Small intestine (tissue), 7 donors: ENCODE data around the gene ATP2C1. TPM values are rescaled to one million over a fixed set of nuclear protein-coding genes. Genes with fewer than 3 reads are reported as not detected.
A peak's percentile ranks its signal among the peaks of the same experiment; 100 is the strongest.

Experiments used
- DNase-seq, 2 donors: peaks; one replicate each; pipeline versions ENCODE4 v3.0.0 to v3.0.0-alpha.2; 2013
- FAIRE-seq: peaks from 2 replicates; lab custom pipeline; 2012; peaks lifted over from hg19 to GRCh38; lab: Jason Lieb, UNC
- H3K27ac ChIP-seq, 3 donors: one replicate each; pipeline ENCODE4 v1.5.1; 2013; ENCODE audit warnings: low read length in 2 of 3, mild to moderate bottlenecking in 2 of 3, control low read depth in 1 of 3, inconsistent platforms in 1 of 3, low read depth in 1 of 3, moderate library complexity in 1 of 3
- H3K27me3 ChIP-seq, 3 donors: one replicate each; pipeline ENCODE4 v1.6.1; 2013; ENCODE audit warnings: low read length in 3 of 3, inconsistent platforms in 1 of 3; ENCODE audit not compliant: control insufficient read depth in 3 of 3, insufficient read depth in 3 of 3
- H3K36me3 ChIP-seq, 3 donors: one replicate each; pipeline ENCODE4 v1.6.1; 2013; ENCODE audit warnings: low read length in 3 of 3, inconsistent platforms in 1 of 3, low read depth in 1 of 3, mild to moderate bottlenecking in 1 of 3, moderate library complexity in 1 of 3; ENCODE audit not compliant: control insufficient read depth in 3 of 3, insufficient read depth in 2 of 3
- H3K4me1 ChIP-seq, 3 donors: one replicate each; pipeline ENCODE4 v1.6.1; 2013; ENCODE audit warnings: low read length in 2 of 3, inconsistent platforms in 1 of 3, low read depth in 1 of 3, mild to moderate bottlenecking in 1 of 3, moderate library complexity in 1 of 3; ENCODE audit not compliant: control insufficient read depth in 3 of 3, insufficient read depth in 2 of 3
- H3K4me3 ChIP-seq, 3 donors: one replicate each; pipeline ENCODE4 v1.5.1; 2013; ENCODE audit warnings: low read length in 3 of 3, control low read depth in 1 of 3, inconsistent platforms in 1 of 3, low read depth in 1 of 3, mild to moderate bottlenecking in 1 of 3, moderate library complexity in 1 of 3
- H3K9me3 ChIP-seq, 2 donors: one replicate each; pipeline ENCODE4 v1.6.1; 2013; ENCODE audit warnings: low read depth in 1 of 2, low read length in 1 of 2; ENCODE audit not compliant: control insufficient read depth in 2 of 2, insufficient read depth in 1 of 2
- WGBS, 3 donors: extraction: QIAGEN DNeasy Blood & Tissue Kit; methylation state at CpG; one replicate each; pipeline ENCODE4 v1.1.7; 2013; 5-methylcytosine and 5-hydroxymethylcytosine counted together
- polyA plus RNA-seq, 4 donors: library from polyadenylated mRNA; stranded (reverse) in 3 of 4; unstranded in 1 of 4; fragments of 200-250 nt in 3 of 4; fragments of 120-200 nt in 1 of 4; gene quantifications; one replicate each; pipeline versions ENCODE4 v1.2.1 to v1.2.3, GENCODE V29; 2013
- donor health status: healthy with polysubstance abuse.
- donor health status: control.
- donor health status: control.
- donor health status: Bipolar disorder and iron deficiency.
- donor health status: healthy.

Gene ATP2C1
- polyA plus RNA-seq, 4 donors = 6.2 to 62.2 (median 31.4) TPM

- no peaks in the 10 kb centered on the region for H3K9me3 ChIP-seq
- DNase-seq (no peak), FAIRE-seq (no peak)
- WGBS, 3 donors = 94 to 95% (median 95%) methylated on average over 5 of the region's 5 CpGs
- no peak overlapping the region for H3K27ac ChIP-seq
- H3K4me3 ChIP-seq = no peak overlapping the region
- no peaks in the 10 kb centered on the region for H3K27me3 ChIP-seq
- H3K36me3 ChIP-seq = peaks cover 0 to 10% (median 10%) of the 10 kb centered on the region in 3 donors
- H3K4me1 ChIP-seq = no peaks in the 10 kb centered on the region
Observed at GRCh38 chr3:130955481-130955880, 61.6 kb downstream of the ATP2C1 start.

GRCh38 chr3:130956281-130956680, 62.4 kb downstream of the ATP2C1 start:
- WGBS, 3 donors = 44 to 72% (median 50%) methylated on average over 1 of the region's 1 CpG
- peaks cover 0 to 10% (median 10%) of the 10 kb centered on the region in 3 donors for H3K36me3 ChIP-seq
- no peak for DNase-seq
- no peaks in the 10 kb centered on the region for H3K9me3 ChIP-seq
- no peak overlapping the region for H3K27ac ChIP-seq
- FAIRE-seq = peak; percentile 77
- no peaks in the 10 kb centered on the region for H3K4me1 ChIP-seq
- H3K27me3 ChIP-seq = no peaks in the 10 kb centered on the region
- no peak overlapping the region for H3K4me3 ChIP-seq

DNA sequence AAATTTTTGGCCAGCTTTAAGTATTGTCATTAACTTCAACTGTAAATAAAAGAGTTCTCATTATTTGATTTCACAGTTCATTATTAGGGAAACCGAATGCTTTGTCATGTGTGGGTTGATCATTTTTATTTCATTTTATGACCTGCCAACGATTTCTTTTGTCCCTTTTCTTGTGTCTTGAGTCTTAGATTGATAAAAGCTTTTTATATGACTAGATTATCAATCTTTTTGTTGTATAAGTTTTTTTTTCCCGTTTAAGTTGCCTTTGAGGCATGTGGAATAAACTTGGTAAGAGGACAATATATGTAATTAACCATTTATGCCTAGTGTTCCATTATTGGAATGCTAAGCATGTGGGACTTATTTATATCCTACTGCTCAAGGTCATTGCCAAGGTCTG, 62.8 kb downstream of the ATP2C1 start:
- Histone ChIP-seq H3K4me3 (no peak overlapping the region), H3K4me1 (no peaks in the 10 kb centered on the region), H3K36me3 (peaks cover 0 to 10% (median 10%) of the 10 kb centered on the region in 3 donors), H3K27me3 (no peaks in the 10 kb centered on the region), H3K27ac (no peak overlapping the region), H3K9me3 (no peaks in the 10 kb centered on the region)
- 72 to 85% (median 79%) methylated on average over 3 of the region's 3 CpGs for WGBS, 3 donors
- FAIRE-seq = no peak
- no peak for DNase-seq

DNA sequence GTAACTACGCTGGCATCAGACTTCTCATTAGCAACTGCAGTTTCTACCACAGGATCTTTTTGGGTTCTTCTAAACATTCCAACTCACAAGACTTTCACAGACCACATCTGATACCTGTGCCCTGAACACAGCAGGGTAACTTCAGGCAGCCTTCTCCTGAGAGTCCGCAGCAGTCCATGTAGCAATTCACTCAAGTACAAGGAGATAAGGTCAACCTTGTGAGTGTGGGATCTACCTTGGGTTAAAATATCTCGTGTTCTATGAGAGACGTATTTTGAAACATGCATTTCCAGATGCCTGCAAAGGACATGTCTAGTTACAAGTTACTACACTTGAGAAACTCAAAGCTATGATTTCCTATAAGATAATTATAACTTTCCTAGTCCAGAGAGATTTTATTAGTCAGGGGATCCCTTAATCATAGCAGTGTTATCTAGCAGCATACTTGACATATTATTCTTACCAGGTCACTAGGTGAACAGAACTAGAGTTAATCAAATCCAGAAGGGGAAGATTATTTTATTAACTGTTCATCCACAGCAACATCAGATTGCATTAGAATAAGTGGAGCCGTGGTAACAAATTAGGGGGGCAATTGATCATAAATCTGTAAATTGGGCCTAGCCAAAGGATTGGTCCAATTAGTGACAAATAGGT, 66.4 kb downstream of the ATP2C1 start:
- FAIRE-seq = no peak
- 93 to 98% (median 97%) methylated on average over 5 of the region's 5 CpGs for WGBS, 3 donors
- peaks cover 0 to 6% (median 5%) of the 10 kb centered on the region in 3 donors for H3K36me3 ChIP-seq
- H3K9me3 ChIP-seq = no peaks in the 10 kb centered on the region
- H3K4me3 ChIP-seq = no peak overlapping the region
- H3K27ac ChIP-seq = no peak overlapping the region
- DNase-seq = no peak
- H3K4me1 ChIP-seq = no peaks in the 10 kb centered on the region
- H3K27me3 ChIP-seq = no peaks in the 10 kb centered on the region

DNA sequence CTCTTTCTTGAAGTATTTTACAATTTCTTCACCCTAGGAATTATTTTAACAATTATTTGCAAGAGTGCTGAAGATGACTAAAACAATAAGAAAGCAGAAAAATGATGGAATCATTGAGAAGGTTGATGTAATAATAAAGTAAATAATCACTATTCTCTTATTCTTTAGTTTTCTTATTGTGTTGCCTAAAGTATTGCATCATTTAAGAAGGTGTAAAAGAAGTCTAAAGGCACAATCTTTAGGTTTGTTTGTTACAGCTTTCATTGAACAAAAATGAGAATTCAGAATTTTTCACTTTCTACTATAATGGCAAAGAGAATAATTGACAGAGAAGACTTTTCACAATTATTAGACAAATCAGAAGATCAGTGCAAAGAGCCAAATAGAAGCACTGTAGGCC, 67.6 kb downstream of the ATP2C1 start:
- Histone ChIP-seq H3K9me3 (no peaks in the 10 kb centered on the region), H3K27me3 (no peaks in the 10 kb centered on the region), H3K4me3 (no peak overlapping the region), H3K36me3 (peaks cover 0 to 6% (median 2%) of the 10 kb centered on the region in 3 donors), H3K4me1 (no peaks in the 10 kb centered on the region), H3K27ac (no peak overlapping the region)
- FAIRE-seq (no peak), DNase-seq (no peak)

DNA sequence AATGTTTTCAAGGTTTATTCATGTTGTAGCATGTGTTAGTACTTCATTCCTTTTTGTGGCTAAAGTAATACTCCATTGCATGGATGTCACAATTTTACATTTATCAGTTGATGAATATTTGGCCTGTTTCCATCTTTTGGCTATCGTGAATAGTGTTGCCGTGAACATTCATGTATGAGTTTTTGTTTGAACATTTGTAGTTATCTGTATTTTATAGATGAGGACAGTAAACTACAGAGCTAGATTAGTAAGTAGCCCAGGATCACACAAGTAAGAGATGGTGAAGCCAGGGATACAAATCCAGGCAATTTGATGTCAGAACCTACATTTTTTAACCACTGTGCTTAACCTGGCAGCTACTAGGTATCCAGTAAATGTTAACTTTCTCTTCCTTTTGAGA, 69.6 kb downstream of the ATP2C1 start:
- no peaks in the 10 kb centered on the region for H3K9me3 ChIP-seq
- DNase-seq (no peak), FAIRE-seq (no peak)
- no peak overlapping the region for H3K27ac ChIP-seq
- WGBS, 3 donors = 85 to 90% (median 89%) methylated on average over 2 of the region's 2 CpGs
- no peaks in the 10 kb centered on the region for H3K4me1 ChIP-seq
- H3K27me3 ChIP-seq = no peaks in the 10 kb centered on the region
- H3K4me3 ChIP-seq = no peak overlapping the region
- peaks cover 0 to 6% (median 3%) of the 10 kb centered on the region in 3 donors for H3K36me3 ChIP-seq

DNA sequence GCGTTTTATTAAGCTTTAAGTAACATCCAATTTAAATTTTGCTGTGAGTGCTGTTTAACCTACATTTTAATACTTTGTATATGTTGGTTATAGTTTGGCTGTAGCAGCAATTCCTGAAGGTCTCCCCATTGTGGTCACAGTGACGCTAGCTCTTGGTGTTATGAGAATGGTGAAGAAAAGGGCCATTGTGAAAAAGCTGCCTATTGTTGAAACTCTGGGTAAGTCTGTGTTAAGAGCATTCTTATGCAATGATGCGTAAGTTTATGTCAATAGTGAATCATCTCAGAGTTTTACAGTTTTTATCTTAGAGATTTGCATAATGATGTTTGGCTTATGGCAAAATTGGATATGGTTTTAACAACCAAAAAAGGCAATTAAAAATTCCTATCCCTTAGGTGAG, 70.0 kb downstream of the ATP2C1 start:
- Histone ChIP-seq H3K36me3 (peaks cover 0 to 6% (median 3%) of the 10 kb centered on the region in 3 donors), H3K27me3 (no peaks in the 10 kb centered on the region), H3K27ac (no peak overlapping the region), H3K4me3 (no peak overlapping the region), H3K9me3 (no peaks in the 10 kb centered on the region), H3K4me1 (no peaks in the 10 kb centered on the region)
- 89 to 95% (median 90%) methylated on average over 3 of the region's 3 CpGs for WGBS, 3 donors
- no peak for FAIRE-seq
- DNase-seq = no peak

- WGBS, 3 donors = 96 to 98% (median 96%) methylated on average over 2 of the region's 2 CpGs
- Histone ChIP-seq H3K27me3 (no peaks in the 10 kb centered on the region), H3K36me3 (peaks cover 0 to 11% (median 6%) of the 10 kb centered on the region in 3 donors), H3K9me3 (no peaks in the 10 kb centered on the region), H3K27ac (no peak overlapping the region), H3K4me1 (no peaks in the 10 kb centered on the region), H3K4me3 (no peak overlapping the region)
- FAIRE-seq = no peak
- no peak for DNase-seq
Observed at GRCh38 chr3:130967281-130967680, 73.4 kb downstream of the ATP2C1 start.

GRCh38 chr3:130968221-130968620, 74.3 kb downstream of the ATP2C1 start:
- H3K36me3 ChIP-seq = peaks cover 0 to 11% (median 6%) of the 10 kb centered on the region in 3 donors
- FAIRE-seq (no peak), DNase-seq (no peak)
- WGBS, 3 donors = 84 to 97% (median 97%) methylated on average over 3 of the region's 3 CpGs
- no peak overlapping the region for H3K4me3 ChIP-seq
- no peak overlapping the region for H3K27ac ChIP-seq
- no peaks in the 10 kb centered on the region for H3K9me3 ChIP-seq
- H3K27me3 ChIP-seq = no peaks in the 10 kb centered on the region
- no peaks in the 10 kb centered on the region for H3K4me1 ChIP-seq
